H1 (cell line): ENCODE measurements around the gene AGO3. TPM values are rescaled to one million over a fixed set of nuclear protein-coding genes. Genes with fewer than 3 reads are reported as not detected.

Experiments
- BACH1 ChIP-seq: IDR thresholded peaks from 2 replicates; pipeline ENCODE4 v1.6.1; 2012; ENCODE audit warnings: low read length, improper control_type of control experiment
- CHD7 ChIP-seq: fragments of 300-600 bp; sonication (generic); IDR thresholded peaks from 2 replicates; pipeline ENCODE4 v1.7.1; 2012; ENCODE audit warnings: low read length, moderate library complexity, mild to moderate bottlenecking, inconsistent platforms; ENCODE audit not compliant: insufficient replicate concordance
- HDAC2 ChIP-seq, 2 experiments: fragments of 300-600 bp in 1 of 2; sonication (generic) in 1 of 2; IDR thresholded peaks; 2 replicates each; pipeline ENCODE4 v1.6.1; 2011 to 2012; ENCODE audit warnings: low read depth in 2 of 2, low read length in 2 of 2, mild to moderate bottlenecking in 2 of 2, moderate library complexity in 2 of 2, borderline replicate concordance in 1 of 2, inconsistent platforms in 1 of 2
- HDAC6 ChIP-seq: IDR thresholded peaks from one replicate; pipeline ENCODE4 v1.7.1; 2012; ENCODE audit warnings: low read depth, mild to moderate bottlenecking, inconsistent platforms, low read length, moderate library complexity
- KDM1A ChIP-seq: fragments of 200-600, 300-600 bp; sonication (generic); IDR thresholded peaks from 2 replicates; pipeline ENCODE4 v1.7.1; 2016; ENCODE audit warnings: mild to moderate bottlenecking, low read length, borderline replicate concordance
- MAFK ChIP-seq: IDR thresholded peaks from 2 replicates; pipeline ENCODE4 v1.6.1; 2012; ENCODE audit warnings: low read depth, mild to moderate bottlenecking, improper control_type of control experiment, low read length
- RAD21 ChIP-seq, 2 experiments: IDR thresholded peaks in 1 of 2; conservative IDR thresholded peaks in 1 of 2; 2 replicates each; pipeline ENCODE4 v1.6.1; 2011; ENCODE audit warnings: low read depth in 2 of 2, low read length in 2 of 2, improper control_type of control experiment in 1 of 2, inconsistent platforms in 1 of 2, mild to moderate bottlenecking in 1 of 2, moderate library complexity in 1 of 2
- RXRA ChIP-seq: IDR thresholded peaks from 2 replicates; pipeline ENCODE4 v1.6.1; 2011; ENCODE audit warnings: low read depth, mild to moderate bottlenecking, low read length, moderate library complexity; ENCODE audit not compliant: insufficient read depth
- YY1 ChIP-seq: IDR thresholded peaks from 2 replicates; pipeline ENCODE4 v1.6.1; 2011; ENCODE audit warnings: low read depth, mild to moderate bottlenecking, low read length
- polyA plus RNA-seq, 7 experiments: library from polyadenylated mRNA; depleted of rRNA in 3 of 7; stranded (reverse) in 5 of 7; unstranded in 2 of 7; fragments of >200 nt in 5 of 7; fragments of 200-250 nt in 2 of 7; gene quantifications; 1 replicate in 5 of 7; 2 replicates in 1 of 7; 4 replicates in 1 of 7; pipeline versions ENCODE4 v1.2.1 to v1.2.3, GENCODE V29; 2011 to 2013; ENCODE audit warnings: missing spikeins in 2 of 7, mixed read lengths in 2 of 7
- total RNA-seq: library from RNA; stranded (reverse); fragmentation: NEBNext Ultra II Directional; extraction: Animal tissue kit (Norgen Biotek cat#: 25700); gene quantifications from 2 replicates; pipeline ENCODE4 v1.2.1, GENCODE V29; 2021

Gene AGO3
- total and polyA plus RNA-seq, 2 of the 8 experiments (the other 6 are each of a cell fraction or from before 2014, with no cell fraction given): 10.7 to 26.4 TPM

GRCh38 chr1:35930593-35931445 is at the start of gene AGO3 (continued):
- no peak for TF ChIP-seq CHD7
- TF ChIP-seq RAD21 (IDR thresholded peaks at IDR 0.05 in 1 of 2, conservative IDR thresholded peaks at IDR 0.05 in 1 of 2; ENCODE audit: low read depth in 2 of 2, low read length in 2 of 2): no peak; a peak in 1 of 4 replicates
- TF ChIP-seq BACH1: no peak
- TF ChIP-seq RXRA: no peak
- no peak for TF ChIP-seq MAFK
- TF ChIP-seq HDAC6: no peak
- TF ChIP-seq YY1: no peak
- no peak for TF ChIP-seq KDM1A
- TF ChIP-seq HDAC2 (IDR thresholded peaks at IDR 0.05; ENCODE audit: borderline replicate concordance in 1 of 2, low read depth in 2 of 2, low read length in 2 of 2): no peak
